Endodermal cell (in vitro differentiated cells): ENCODE results near the gene FGF14. TPM values are rescaled to one million over a fixed set of nuclear protein-coding genes. Genes with fewer than 3 reads are reported as not detected.

Experiments
- DNase-seq: peaks from one replicate; pipeline ENCODE4 v3.0.0-alpha.2; 2017
- H3K27ac ChIP-seq: 2 replicates; pipeline ENCODE4 v1.5.1; 2013; ENCODE audit warnings: mild to moderate bottlenecking, low read depth, low read length, moderate library complexity
- H3K27me3 ChIP-seq: 2 replicates; pipeline ENCODE4 v1.6.1; 2013; ENCODE audit warnings: mild to moderate bottlenecking, low read length, moderate library complexity; ENCODE audit not compliant: insufficient read depth, control insufficient read depth, poor library complexity, severe bottlenecking
- H3K36me3 ChIP-seq: 2 replicates; pipeline ENCODE4 v1.7.0; 2013; ENCODE audit warnings: mild to moderate bottlenecking, low read length, moderate library complexity; ENCODE audit not compliant: control insufficient read depth, insufficient read depth
- H3K4me1 ChIP-seq: one replicate; pipeline ENCODE4 v1.7.0; 2013; ENCODE audit warnings: low read length; ENCODE audit not compliant: control insufficient read depth, insufficient read depth
- H3K4me3 ChIP-seq: 2 replicates; pipeline ENCODE4 v1.5.1; 2013; ENCODE audit warnings: mild to moderate bottlenecking, low read length, moderate library complexity
- H3K9ac ChIP-seq: 2 replicates; pipeline ENCODE4 v1.6.1; 2013; ENCODE audit warnings: mild to moderate bottlenecking, low read length, moderate library complexity; ENCODE audit not compliant: poor library complexity, severe bottlenecking; ENCODE audit errors: extremely low read depth
- H3K9me3 ChIP-seq: 2 replicates; pipeline ENCODE4 v1.6.1; 2013; ENCODE audit warnings: mild to moderate bottlenecking, low read length, moderate library complexity; ENCODE audit not compliant: control insufficient read depth
- H3K27ac Mint-ChIP-seq: 2 replicates; pipeline ENCODE4 v1.8.0; 2020; ENCODE audit warnings: mixed read lengths
- H3K27me3 Mint-ChIP-seq: 2 replicates; pipeline ENCODE4 v1.8.0; 2021; ENCODE audit warnings: mild to moderate bottlenecking, mixed read lengths; ENCODE audit not compliant: insufficient read depth
- H3K36me3 Mint-ChIP-seq: 2 replicates; pipeline ENCODE4 v1.8.0; 2020; ENCODE audit warnings: low read depth, mixed read lengths
- H3K4me1 Mint-ChIP-seq: 2 replicates; pipeline ENCODE4 v1.8.0; 2020; ENCODE audit warnings: mixed read lengths
- H3K4me3 Mint-ChIP-seq: 2 replicates; pipeline ENCODE4 v1.8.0; 2020; ENCODE audit warnings: mild to moderate bottlenecking, moderate library complexity, mixed read lengths
- H3K9me3 Mint-ChIP-seq: 2 replicates; pipeline ENCODE4 v1.8.0; 2020; ENCODE audit warnings: mild to moderate bottlenecking, mixed read lengths
- CTCF ChIP-seq: fragments of 200-600 bp; sonication (generic); conservative IDR thresholded peaks from 2 replicates; pipeline ENCODE4 v1.5.0; 2021; ENCODE audit warnings: antibody characterized with exemption, mild to moderate bottlenecking
- WGBS, 2 experiments: methylation state at CpG; one replicate each; pipeline versions ENCODE4 v1.1.5 to v1.1.7; 2013; ENCODE audit warnings: missing lambda C conversion rate in 2 of 2, mixed read lengths in 1 of 2; ENCODE audit not compliant: insufficient coverage in 1 of 2, insufficient read length in 1 of 2; 5-methylcytosine and 5-hydroxymethylcytosine counted together
- total RNA-seq, 2 donors: library from RNA; stranded (reverse); fragmentation: NEBNext Ultra II Directional in 1 of 2; extraction: Animal tissue kit (Norgen Biotek cat#: 25700) in 1 of 2; gene quantifications; 2 replicates in 1 of 2; 3 replicates in 1 of 2; pipeline ENCODE4 v1.2.1, GENCODE V29; 2021

FGF14 gene
- total RNA-seq, 2 donors from 2014 or later: 0.15 to 0.26 TPM

- DNase-seq: no peak
- H3K9ac ChIP-seq: no peak overlapping the region
- no peaks in the 10 kb centered on the region for H3K9me3 ChIP-seq
- Mint-ChIP-seq H3K36me3 (no peaks in the 10 kb centered on the region), H3K4me3 (no peak overlapping the region), H3K27ac (no peak overlapping the region), H3K27me3 (peaks cover 4% of the 10 kb centered on the region), H3K9me3 (no peaks in the 10 kb centered on the region), H3K4me1 (no peaks in the 10 kb centered on the region)
- WGBS, 2 experiments: 93 to 100% methylated on average over 2 to 3 of the region's 3 CpGs
- no peak for TF ChIP-seq CTCF
- no peaks in the 10 kb centered on the region for H3K4me1 ChIP-seq
- H3K4me3 ChIP-seq: no peak overlapping the region
- no peaks in the 10 kb centered on the region for H3K36me3 ChIP-seq
- H3K27me3 ChIP-seq: peaks cover 8% of the 10 kb centered on the region
- H3K27ac ChIP-seq: no peak overlapping the region
Observed at GRCh38 chr13:101881593-101881992, 520.3 kb downstream of the FGF14 start.

DNA sequence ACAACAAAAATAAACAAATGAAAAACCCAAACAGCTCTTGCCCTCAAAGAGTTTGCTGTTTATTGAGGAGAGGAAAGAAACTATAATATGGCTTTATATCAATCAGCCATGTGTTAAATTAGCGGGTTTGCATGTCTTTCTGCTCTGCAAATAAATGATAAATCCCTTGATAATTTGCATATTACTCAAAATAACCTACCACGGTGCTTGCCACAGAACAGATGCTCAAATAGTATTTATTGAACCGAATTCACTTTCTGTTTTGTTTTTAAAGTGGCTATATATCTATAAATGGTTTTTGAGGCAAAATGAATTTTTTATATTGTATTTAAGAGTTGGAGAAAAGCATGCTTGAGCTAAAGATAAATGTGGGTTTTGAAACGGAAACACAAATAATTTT lies 521.3 kb downstream of the FGF14 start:
- Histone ChIP-seq H3K27me3 (peaks cover 6% of the 10 kb centered on the region), H3K9me3 (no peaks in the 10 kb centered on the region), H3K27ac (no peak overlapping the region), H3K36me3 (no peaks in the 10 kb centered on the region), H3K9ac (no peak overlapping the region), H3K4me1 (no peaks in the 10 kb centered on the region), H3K4me3 (no peak overlapping the region)
- Mint-ChIP-seq H3K9me3 (no peaks in the 10 kb centered on the region), H3K27me3 (no peaks in the 10 kb centered on the region), H3K36me3 (no peaks in the 10 kb centered on the region), H3K4me1 (no peaks in the 10 kb centered on the region), H3K4me3 (no peak overlapping the region), H3K27ac (no peak overlapping the region)
- WGBS, 2 experiments: 97 to 100% methylated on average over 1 to 3 of the region's 4 CpGs
- DNase-seq: no peak
- no peak for TF ChIP-seq CTCF

DNA sequence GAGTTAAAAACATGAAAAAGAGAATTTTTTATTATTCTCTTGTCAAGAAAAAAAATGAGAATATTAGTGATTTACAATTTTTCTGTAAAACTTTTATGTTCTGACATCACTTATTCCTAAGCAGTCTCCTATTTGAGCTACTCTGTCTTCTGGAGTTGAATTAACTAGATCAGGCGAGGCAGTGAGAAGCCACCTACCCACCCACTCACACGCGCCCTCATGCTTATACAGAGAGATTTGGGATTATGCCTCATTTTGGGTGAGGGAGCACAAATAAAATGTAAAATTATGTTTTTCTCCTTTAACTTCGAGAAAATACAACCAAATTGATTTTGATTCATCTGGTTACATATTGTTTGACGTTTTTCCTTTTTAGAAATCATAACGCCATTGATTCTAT lies 524.9 kb downstream of the FGF14 start:
- H3K4me1 ChIP-seq: no peaks in the 10 kb centered on the region
- H3K27ac ChIP-seq: no peak overlapping the region
- Mint-ChIP-seq H3K36me3 (no peaks in the 10 kb centered on the region), H3K4me1 (no peaks in the 10 kb centered on the region), H3K27ac (no peak overlapping the region), H3K4me3 (no peak overlapping the region), H3K27me3 (no peaks in the 10 kb centered on the region), H3K9me3 (no peaks in the 10 kb centered on the region)
- H3K9ac ChIP-seq: no peak overlapping the region
- WGBS, 2 experiments: 95 to 97% methylated on average over 3 to 6 of the region's 6 CpGs
- H3K9me3 ChIP-seq: no peaks in the 10 kb centered on the region
- no peak overlapping the region for H3K4me3 ChIP-seq
- no peak for TF ChIP-seq CTCF
- DNase-seq: no peak
- no peaks in the 10 kb centered on the region for H3K27me3 ChIP-seq
- H3K36me3 ChIP-seq: no peaks in the 10 kb centered on the region
